CD14-positive monocyte (primary cell): Measurements from ENCODE around the gene CALD1. TPM values are rescaled to one million over a fixed set of nuclear protein-coding genes. Genes with fewer than 3 reads are reported as not detected.

ENCODE experiments used
- DNase-seq, 3 donors: peaks; one replicate each; pipeline ENCODE4 v3.0.0-alpha.2; 2011 to 2022
- H2AFZ ChIP-seq: 2 replicates; pipeline ENCODE4 v1.6.0; 2012; ENCODE audit warnings: mild to moderate bottlenecking, low read depth, low read length, inconsistent platforms; ENCODE audit not compliant: insufficient read depth, poor library complexity, severe bottlenecking
- H3K27ac ChIP-seq, 2 donors: 1 replicate in 1 of 2; 2 replicates in 1 of 2; pipeline ENCODE4 v1.5.1; 2012 to 2013; ENCODE audit warnings: low read length in 2 of 2, control low read depth in 1 of 2, inconsistent platforms in 1 of 2, low read depth in 1 of 2, mild to moderate bottlenecking in 1 of 2
- H3K27me3 ChIP-seq, 2 donors: one replicate each; pipeline versions ENCODE4 v1.6.0 to v1.6.1; 2011 to 2013; ENCODE audit warnings: low read length in 2 of 2; ENCODE audit not compliant: control insufficient read depth in 2 of 2, insufficient read depth in 2 of 2
- H3K36me3 ChIP-seq, 2 donors: replicated peaks in 1 of 2; 1 replicate in 1 of 2; 2 replicates in 1 of 2; pipeline versions ENCODE4 v1.5.1 to v1.6.1; 2012 to 2013; ENCODE audit warnings: low read length in 2 of 2, control low read depth in 1 of 2, inconsistent platforms in 1 of 2, mild to moderate bottlenecking in 1 of 2; ENCODE audit not compliant: insufficient read depth in 2 of 2, control insufficient read depth in 1 of 2
- H3K4me1 ChIP-seq, 2 donors: 1 replicate in 1 of 2; 2 replicates in 1 of 2; pipeline versions ENCODE4 v1.5.1 to v1.6.1; 2012 to 2013; ENCODE audit warnings: low read length in 2 of 2, control low read depth in 1 of 2, inconsistent platforms in 1 of 2, mild to moderate bottlenecking in 1 of 2, moderate library complexity in 1 of 2; ENCODE audit not compliant: insufficient read depth in 2 of 2, control insufficient read depth in 1 of 2
- H3K4me2 ChIP-seq: replicated peaks from 2 replicates; pipeline ENCODE3; 2012; ENCODE audit warnings: low read length, moderate library complexity, mild to moderate bottlenecking; ENCODE audit not compliant: poor library complexity, severe bottlenecking; ENCODE audit errors: extremely low read depth
- H3K4me3 ChIP-seq, 3 experiments: fragments of 200-600 bp in 1 of 3; sonication (generic) in 1 of 3; replicated peaks in 1 of 3; 1 replicate in 2 of 3; 2 replicates in 1 of 3; pipeline ENCODE4 v1.5.1; 2011 to 2013; ENCODE audit warnings: low read length in 3 of 3, mild to moderate bottlenecking in 3 of 3, control low read depth in 2 of 3, low read depth in 2 of 3, inconsistent platforms in 1 of 3, moderate library complexity in 1 of 3
- H3K79me2 ChIP-seq: 2 replicates; pipeline ENCODE4 v1.6.0; 2012; ENCODE audit warnings: mild to moderate bottlenecking, control low read depth, inconsistent platforms, low read length, moderate library complexity; ENCODE audit not compliant: insufficient read depth
- H3K9ac ChIP-seq: 2 replicates; pipeline ENCODE4 v1.6.0; 2017; ENCODE audit warnings: low read length, mild to moderate bottlenecking; ENCODE audit not compliant: insufficient read depth, poor library complexity, severe bottlenecking
- H3K9me3 ChIP-seq, 2 donors: replicated peaks in 1 of 2; 1 replicate in 1 of 2; 2 replicates in 1 of 2; pipeline versions ENCODE4 v1.5.1 to v1.6.1; 2012 to 2013; ENCODE audit warnings: low read length in 2 of 2, control low read depth in 1 of 2; ENCODE audit not compliant: control insufficient read depth in 1 of 2, insufficient read depth in 1 of 2
- H4K20me1 ChIP-seq: 2 replicates; pipeline ENCODE4 v1.6.0; 2012; ENCODE audit warnings: mild to moderate bottlenecking, low read length, control low read depth, moderate library complexity; ENCODE audit not compliant: insufficient read depth
- H3K27ac Mint-ChIP-seq, 7 donors: one replicate each; pipeline ENCODE4 v1.8.0; 2020; ENCODE audit warnings: mild to moderate bottlenecking in 7 of 7, mixed read lengths in 7 of 7, moderate library complexity in 6 of 7, inconsistent platforms in 2 of 7
- H3K27me3 Mint-ChIP-seq, 3 donors: one replicate each; pipeline ENCODE4 v1.8.0; 2021 to 2022; ENCODE audit warnings: low read depth in 3 of 3, mild to moderate bottlenecking in 3 of 3, mixed read lengths in 3 of 3, moderate library complexity in 3 of 3, inconsistent platforms in 1 of 3
- H3K36me3 Mint-ChIP-seq, 2 donors: one replicate each; pipeline ENCODE4 v1.8.0; 2020; ENCODE audit warnings: mixed read lengths in 2 of 2, inconsistent platforms in 1 of 2, mild to moderate bottlenecking in 1 of 2
- H3K4me1 Mint-ChIP-seq: one replicate; pipeline ENCODE4 v1.8.0; 2020; ENCODE audit warnings: mild to moderate bottlenecking, mixed read lengths
- H3K4me3 Mint-ChIP-seq, 2 donors: one replicate each; pipeline ENCODE4 v1.8.0; 2020; ENCODE audit warnings: mild to moderate bottlenecking in 2 of 2, mixed read lengths in 2 of 2, moderate library complexity in 1 of 2
- H3K9me3 Mint-ChIP-seq, 7 donors: one replicate each; pipeline ENCODE4 v1.8.0; 2020 to 2022; ENCODE audit warnings: mixed read lengths in 7 of 7, mild to moderate bottlenecking in 6 of 7, moderate library complexity in 6 of 7, inconsistent platforms in 2 of 7
- WGBS: methylation state at CpG from one replicate; pipeline ENCODE4 v1.1.5; 2013; ENCODE audit warnings: missing lambda C conversion rate; ENCODE audit not compliant: insufficient coverage; 5-methylcytosine and 5-hydroxymethylcytosine counted together
- intact Hi-C, 2 donors: fragments of 100-400 bp; cut with micrococcal nuclease; formaldehyde crosslinking; loops; one replicate each; pipeline versions ENCODE4 v1.15.0 to v1.15.1; 2023
- polyA plus RNA-seq, 3 donors: library from polyadenylated mRNA; depleted of rRNA in 1 of 3; unstranded in 2 of 3; stranded (reverse) in 1 of 3; fragments of 300-500 nt in 2 of 3; fragments of >200 nt in 1 of 3; fragmentation: Illumina TruSeq in 2 of 3; gene quantifications; 1 replicate in 2 of 3; 2 replicates in 1 of 3; pipeline ENCODE4 v1.2.3, GENCODE V29; 2012 to 2021
- TF ChIP-seq, protein P1 (sequence below): fragments of 200-600 bp; IDR thresholded peaks from one replicate; pipeline ENCODE4 v1.8.0; 2022; ENCODE audit warnings: antibody characterized with exemption, mild to moderate bottlenecking

The CALD1 gene
- polyA plus RNA-seq, 3 donors: 0.18 TPM; not detected in 2

DNA sequence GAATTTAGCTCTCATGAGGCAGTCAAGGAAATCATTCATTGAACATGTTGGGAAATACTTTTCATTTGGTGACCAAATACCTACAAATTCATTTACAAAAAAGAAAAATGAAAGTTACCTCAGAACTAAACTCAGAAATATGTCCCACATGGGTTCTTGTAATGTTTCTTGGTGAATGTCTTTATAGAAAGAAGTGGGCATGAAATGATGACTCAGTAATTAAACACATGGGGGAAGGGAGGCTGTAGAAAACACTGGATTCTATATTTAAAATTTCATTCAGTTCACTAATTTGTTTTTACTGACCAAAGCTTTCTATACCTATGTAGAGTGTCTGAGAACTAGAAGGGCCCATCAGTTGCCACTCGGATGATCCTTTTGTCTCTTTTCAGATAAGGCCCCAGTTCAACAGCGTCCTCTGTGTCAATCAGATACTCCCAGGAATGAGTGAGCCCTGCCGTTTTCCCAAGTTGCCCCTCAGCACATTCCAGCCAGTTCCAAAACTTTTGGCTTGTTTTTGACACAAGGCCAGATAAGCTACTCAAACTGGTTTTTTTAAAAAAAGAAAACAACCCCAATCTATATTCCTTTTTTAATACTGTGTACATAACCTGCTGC is 157.6 kb downstream of the CALD1 start:
- Mint-ChIP-seq H3K9me3 (peaks cover 0 to 7% (median 3%) of the 10 kb centered on the region in 7 donors), H3K4me3 (no peak overlapping the region), H3K4me1 (peaks cover 11% of the 10 kb centered on the region), H3K27me3 (peaks cover 0 to 2% (median 2%) of the 10 kb centered on the region in 3 donors), H3K36me3 (no peaks in the 10 kb centered on the region), H3K27ac (peak overlapping the region in 1 of 7 donors; percentile 26)
- Histone ChIP-seq H3K4me3 (no peak overlapping the region), H3K4me1 (peaks cover 8 to 12% of the 10 kb centered on the region in 2 donors), H3K36me3 (no peaks in the 10 kb centered on the region), H3K9ac (no peak overlapping the region), H3K9me3 (no peaks in the 10 kb centered on the region), H3K27ac (no peak overlapping the region), H2AFZ (no peak overlapping the region), H3K4me2 (no peak overlapping the region), H3K27me3 (no peaks in the 10 kb centered on the region), H3K79me2 (no peaks in the 10 kb centered on the region), H4K20me1 (no peaks in the 10 kb centered on the region)
- TF ChIP-seq, protein P1, sequence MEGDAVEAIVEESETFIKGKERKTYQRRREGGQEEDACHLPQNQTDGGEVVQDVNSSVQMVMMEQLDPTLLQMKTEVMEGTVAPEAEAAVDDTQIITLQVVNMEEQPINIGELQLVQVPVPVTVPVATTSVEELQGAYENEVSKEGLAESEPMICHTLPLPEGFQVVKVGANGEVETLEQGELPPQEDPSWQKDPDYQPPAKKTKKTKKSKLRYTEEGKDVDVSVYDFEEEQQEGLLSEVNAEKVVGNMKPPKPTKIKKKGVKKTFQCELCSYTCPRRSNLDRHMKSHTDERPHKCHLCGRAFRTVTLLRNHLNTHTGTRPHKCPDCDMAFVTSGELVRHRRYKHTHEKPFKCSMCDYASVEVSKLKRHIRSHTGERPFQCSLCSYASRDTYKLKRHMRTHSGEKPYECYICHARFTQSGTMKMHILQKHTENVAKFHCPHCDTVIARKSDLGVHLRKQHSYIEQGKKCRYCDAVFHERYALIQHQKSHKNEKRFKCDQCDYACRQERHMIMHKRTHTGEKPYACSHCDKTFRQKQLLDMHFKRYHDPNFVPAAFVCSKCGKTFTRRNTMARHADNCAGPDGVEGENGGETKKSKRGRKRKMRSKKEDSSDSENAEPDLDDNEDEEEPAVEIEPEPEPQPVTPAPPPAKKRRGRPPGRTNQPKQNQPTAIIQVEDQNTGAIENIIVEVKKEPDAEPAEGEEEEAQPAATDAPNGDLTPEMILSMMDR: no peak
- intact Hi-C loops: no loop called here
- 83% methylated on average over 3 of the region's 3 CpGs for WGBS
- no peak for DNase-seq

DNA sequence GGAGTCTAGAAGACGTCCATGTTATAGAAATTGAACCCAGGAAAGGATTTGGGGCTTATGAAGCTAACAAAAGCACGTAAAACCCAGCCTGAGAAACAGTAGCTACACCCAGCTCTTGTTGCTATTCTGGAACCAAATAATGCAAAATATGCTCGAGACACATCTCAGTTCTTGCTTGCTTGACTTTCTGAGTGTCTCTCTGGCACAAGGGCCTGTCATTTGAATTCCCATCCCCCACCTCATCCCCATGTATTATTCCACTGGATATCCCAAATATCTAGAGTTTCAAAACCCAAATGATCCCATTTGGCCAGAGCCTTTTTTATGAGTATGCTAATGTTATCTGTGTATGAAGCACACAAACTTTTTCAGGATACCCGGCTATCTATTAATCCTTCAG is 158.7 kb downstream of the CALD1 start:
- TF ChIP-seq, protein P1: no peak
- Mint-ChIP-seq H3K9me3 (peaks cover 0 to 6% (median under 1%) of the 10 kb centered on the region in 7 donors), H3K27me3 (peaks cover 0 to 2% (median 2%) of the 10 kb centered on the region in 3 donors), H3K27ac (no peak overlapping the region), H3K4me1 (peaks cover 7% of the 10 kb centered on the region), H3K36me3 (no peaks in the 10 kb centered on the region), H3K4me3 (no peak overlapping the region)
- no peaks in the 10 kb centered on the region for H3K36me3 ChIP-seq
- 100% methylated on average over 2 of the region's 4 CpGs for WGBS
- H3K4me2 ChIP-seq: no peak overlapping the region
- H3K9ac ChIP-seq: no peak overlapping the region
- H2AFZ ChIP-seq: no peak overlapping the region
- peaks cover 8% of the 10 kb centered on the region in 2 donors for H3K4me1 ChIP-seq
- H3K27me3 ChIP-seq: no peaks in the 10 kb centered on the region
- no peak overlapping the region for H3K4me3 ChIP-seq
- no peak for DNase-seq
- intact Hi-C loops: no loop called here
- H4K20me1 ChIP-seq: no peaks in the 10 kb centered on the region
- no peak overlapping the region for H3K27ac ChIP-seq
- no peaks in the 10 kb centered on the region for H3K79me2 ChIP-seq
- no peaks in the 10 kb centered on the region for H3K9me3 ChIP-seq
